Activated CD8-positive, alpha-beta memory T cell treated with anti-CD3 and anti-CD28 coated beads for 36 hours (primary cell): ENCODE data around the gene PPFIA4. TPM values are rescaled to one million over a fixed set of nuclear protein-coding genes. Genes with fewer than 3 reads are reported as not detected.

Source experiments
- CTCF ChIA-PET: fragments of 350-600 bp; sonication (Branson Sonifier 250); formaldehyde crosslinking; loops from one replicate; lab custom pipeline; 2021; ENCODE audit warnings: antibody characterized with exemption; lab: Charles Lee
- POLR2A ChIA-PET: fragments of 350-600 bp; sonication (Branson Sonifier 250); formaldehyde crosslinking; loops from one replicate; lab custom pipeline; 2021; ENCODE audit warnings: antibody characterized with exemption; lab: Charles Lee
- total RNA-seq, 2 experiments: library from RNA; stranded (reverse); gene quantifications; one replicate each; pipeline ENCODE4 v1.2.3, GENCODE V29; 2021

Gene PPFIA4
- total RNA-seq, 2 experiments from 2014 or later, result 14.7 TPM

- POLR2A ChIA-PET, result interaction anchor here (1.1 kb wide), 1 partner anchor 10 kb away, joined by 3 read pairs; the partner anchor contains the start of gene PPFIA4
- CTCF ChIA-PET, result interaction anchor here (0.7 to 0.8 kb wide), 2 partner anchors 304 to 971 kb away, joined by 3 to 4 read pairs; no protein-coding TSS in a partner anchor
Measured at GRCh38 chr1:203036135-203036534, 9.8 kb downstream of the PPFIA4 start.

- ChIA-PET CTCF (interaction anchor here (0.7 kb wide), 1 partner anchor 972 kb away, joined by 4 read pairs; no protein-coding TSS in a partner anchor), POLR2A (no interaction called here)
Measured at GRCh38 chr1:203036537-203036936, 10.2 kb downstream of the PPFIA4 start.

- CTCF ChIA-PET, result interaction anchor here (3.4 kb wide), 1 partner anchor 178 kb away, joined by 34 read pairs; no protein-coding TSS in a partner anchor
- POLR2A ChIA-PET, result no interaction called here
Measured at GRCh38 chr1:203037509-203038190, 11.4 kb downstream of the PPFIA4 start.

- CTCF ChIA-PET, result interaction anchor here (1.2 to 3.4 kb wide), 8 partner anchors 9 to 233 kb away, joined by 3 to 34 read pairs (median 11); no protein-coding TSS in a partner anchor
Measured at GRCh38 chr1:203038217-203038741, 12.0 kb downstream of the PPFIA4 start.

GRCh38 chr1:203038891-203039608 is 12.8 kb downstream of the PPFIA4 start:
- ChIA-PET POLR2A (no interaction called here), CTCF (interaction anchor here (0.6 to 3.4 kb wide), 23 partner anchors 10 to 393 kb away, joined by 3 to 34 read pairs (median 4); partner anchors contain the start of genes KLHL12 and MYBPH)

More at GRCh38 chr1:203038217-203038741, 12.0 kb downstream of the PPFIA4 start:
- POLR2A ChIA-PET, result no interaction called here

DNA sequence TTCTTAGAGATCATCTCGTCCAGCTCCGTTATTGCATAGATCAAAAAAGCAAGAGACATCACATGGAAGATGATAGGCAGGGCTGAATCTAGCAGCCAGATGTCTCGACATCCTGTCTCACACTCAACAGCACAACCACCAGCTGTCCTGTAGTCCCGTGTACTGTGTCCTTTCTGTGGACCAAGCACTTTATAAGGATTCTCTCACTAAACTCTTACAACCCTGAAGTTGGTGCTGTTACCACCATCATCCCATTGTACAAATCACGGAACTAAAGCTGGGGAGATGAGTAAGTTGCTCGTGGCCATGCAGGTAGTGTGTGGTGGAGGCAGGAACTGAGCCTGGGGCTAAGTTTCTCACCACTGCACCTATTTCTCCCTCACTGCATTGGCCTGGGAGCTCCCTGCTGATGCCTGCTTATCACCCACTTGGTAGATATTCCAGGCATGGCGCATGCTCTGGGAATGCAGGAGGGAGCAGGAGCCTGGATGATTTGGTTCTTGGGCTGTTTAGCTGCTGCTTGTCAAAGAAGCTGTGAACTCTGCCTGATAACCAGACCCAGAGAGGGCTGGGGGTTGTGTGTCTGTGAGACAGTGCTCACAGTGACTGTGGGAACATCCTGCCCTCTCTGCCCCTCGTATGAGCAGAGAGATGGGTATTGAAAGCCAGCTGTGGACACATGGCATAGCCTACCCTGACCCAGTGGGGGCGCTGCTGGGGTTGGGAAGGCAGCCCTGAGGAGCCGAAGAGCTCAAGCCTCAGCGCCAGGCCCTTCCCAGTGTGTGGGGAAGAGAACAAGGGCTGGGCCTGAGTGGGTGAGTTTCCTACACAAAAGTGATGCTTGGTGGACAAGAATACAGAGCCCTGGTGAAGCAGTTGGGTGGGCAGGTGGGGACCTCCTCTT is 13.6 kb downstream of the PPFIA4 start:
- ChIA-PET POLR2A (no interaction called here), CTCF (interaction anchor here (0.7 to 3.4 kb wide), 25 partner anchors 8 to 392 kb away, joined by 3 to 34 read pairs (median 4); partner anchors contain the start of gene MYBPH)

- CTCF ChIA-PET, result interaction anchor here (0.9 to 3.4 kb wide), 11 partner anchors 8 to 230 kb away, joined by 4 to 34 read pairs (median 9); no protein-coding TSS in a partner anchor
- POLR2A ChIA-PET, result interaction anchor here (0.7 kb wide), 1 partner anchor 8 kb away, joined by 3 read pairs; no protein-coding TSS in a partner anchor
Measured at GRCh38 chr1:203040513-203041275, 14.4 kb downstream of the PPFIA4 start.

- POLR2A ChIA-PET, result no interaction called here
Measured at GRCh38 chr1:203041351-203041932, 15.2 kb downstream of the PPFIA4 start.

GRCh38 chr1:203043830-203044545 is 17.7 kb downstream of the PPFIA4 start:
- CTCF ChIA-PET, result no interaction called here
- POLR2A ChIA-PET, result no interaction called here

More at GRCh38 chr1:203041351-203041932, 15.2 kb downstream of the PPFIA4 start:
- CTCF ChIA-PET, result interaction anchor here (2.2 to 3.4 kb wide), 4 partner anchors 16 to 229 kb away, joined by 10 to 34 read pairs (median 14); no protein-coding TSS in a partner anchor

DNA sequence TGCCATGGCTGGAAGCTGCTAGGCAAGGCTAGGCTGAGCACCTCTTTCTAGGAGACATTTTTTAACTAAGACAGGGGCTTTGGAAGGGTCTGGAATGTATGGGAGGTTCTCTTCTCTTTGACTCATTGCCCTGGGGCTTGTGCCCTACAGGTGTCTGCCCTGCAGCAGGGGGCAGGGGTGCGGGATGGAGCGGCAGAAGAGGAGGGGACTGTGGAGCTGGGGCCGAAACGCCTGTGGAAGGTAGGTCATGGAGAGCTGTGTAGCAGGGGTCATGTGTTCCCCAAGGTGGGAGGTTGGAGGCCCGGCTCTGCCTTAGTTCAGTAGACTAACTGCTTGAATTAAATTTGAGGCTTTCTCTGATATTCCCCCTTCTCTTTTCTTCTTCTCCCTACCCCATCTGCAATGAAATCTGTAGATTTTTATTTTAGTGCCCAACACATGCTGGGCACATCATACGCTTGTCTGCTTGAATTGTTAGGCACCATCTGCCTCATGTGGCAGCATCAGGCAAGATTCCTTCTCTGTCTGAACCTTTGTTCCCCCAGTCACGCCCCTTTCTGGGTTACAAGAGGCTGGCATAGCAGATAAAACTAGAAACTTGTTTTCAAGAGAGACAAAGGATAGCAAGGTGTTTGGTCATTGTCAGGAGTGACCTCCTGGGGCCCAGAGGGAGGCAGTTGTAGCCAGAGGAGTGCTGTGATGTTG is 18.4 kb downstream of the PPFIA4 start:
- CTCF ChIA-PET, result interaction anchor here (0.6 kb wide), 1 partner anchor 22 kb away, joined by 3 read pairs; no protein-coding TSS in a partner anchor
- POLR2A ChIA-PET, result no interaction called here

DNA sequence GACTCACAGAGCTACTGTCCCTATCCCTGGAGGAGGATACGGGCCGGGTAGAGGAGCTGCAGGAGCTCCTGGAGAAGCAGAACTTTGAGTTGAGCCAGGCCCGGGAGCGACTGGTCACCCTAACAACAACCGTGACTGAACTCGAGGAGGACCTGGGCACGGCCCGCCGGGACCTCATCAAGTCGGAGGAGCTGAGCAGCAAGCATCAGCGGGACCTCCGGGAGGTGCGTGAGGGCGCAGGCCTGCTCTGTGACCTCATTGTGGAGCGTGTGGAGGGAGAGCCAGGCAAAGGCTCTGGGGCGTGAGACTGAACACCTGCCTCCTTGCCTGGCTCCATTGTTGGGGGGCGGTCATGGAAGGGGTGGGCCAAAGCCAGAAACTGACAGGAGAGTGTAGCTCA is 19.0 kb downstream of the PPFIA4 start:
- CTCF ChIA-PET, result interaction anchor here (0.6 kb wide), 1 partner anchor 23 kb away, joined by 3 read pairs; no protein-coding TSS in a partner anchor
- POLR2A ChIA-PET, result no interaction called here

- POLR2A ChIA-PET, result no interaction called here
Measured at GRCh38 chr1:203045821-203046594, 19.7 kb downstream of the PPFIA4 start.

DNA sequence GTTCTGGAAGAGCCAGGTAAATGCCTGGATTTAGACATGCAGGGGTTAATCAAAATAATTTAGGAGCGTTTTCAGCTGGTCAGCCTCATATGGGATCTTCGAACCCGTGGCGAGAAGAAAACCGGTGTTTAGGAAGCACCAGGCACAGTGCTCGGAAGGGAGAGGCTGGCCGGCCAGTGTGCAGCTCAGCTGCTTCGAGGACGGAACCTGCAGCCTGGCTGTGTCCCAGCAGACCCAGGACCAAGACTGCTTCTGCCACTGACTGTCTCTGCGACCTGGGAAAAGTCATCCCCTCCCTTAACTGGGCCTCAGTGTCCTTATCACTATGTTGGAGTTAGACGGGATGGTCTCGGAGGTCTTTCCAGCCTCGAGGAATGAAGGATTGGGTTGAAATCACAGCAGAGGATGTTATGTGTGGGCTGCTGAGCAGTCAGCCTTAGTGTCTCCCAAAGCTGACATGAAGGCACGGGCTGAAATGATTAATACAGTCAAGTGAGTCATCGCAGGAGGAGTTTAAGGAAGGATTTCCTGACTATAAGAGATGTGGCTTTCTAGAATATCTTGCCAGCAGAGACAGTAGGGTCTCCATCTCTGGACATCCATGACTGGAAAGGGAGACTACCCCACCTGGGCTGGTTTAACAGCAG is 20.8 kb downstream of the PPFIA4 start:
- ChIA-PET CTCF (no interaction called here), POLR2A (no interaction called here)

More at GRCh38 chr1:203045821-203046594, 19.7 kb downstream of the PPFIA4 start:
- CTCF ChIA-PET, result interaction anchor here (0.7 kb wide), 1 partner anchor 130 kb away, joined by 4 read pairs; no protein-coding TSS in a partner anchor

GRCh38 chr1:203048086-203048485 is 21.8 kb downstream of the PPFIA4 start:
- POLR2A ChIA-PET, result no interaction called here
- CTCF ChIA-PET, result no interaction called here

GRCh38 chr1:203048555-203049051 is 22.3 kb downstream of the PPFIA4 start:
- ChIA-PET POLR2A (no interaction called here), CTCF (no interaction called here)
